K562 (cell line): ENCODE results near the gene LY6G5B. TPM values are rescaled to one million over a fixed set of nuclear protein-coding genes. Genes with fewer than 3 reads are reported as not detected.

Source experiments
- C11orf30 ChIP-seq: fragments of 450-650 bp; IDR thresholded peaks from 2 replicates; pipeline ENCODE4 v1.6.1; 2016; ENCODE audit warnings: low read depth, mild to moderate bottlenecking
- CCNT2 ChIP-seq: IDR thresholded peaks from 2 replicates; pipeline ENCODE4 v1.6.1; 2011; ENCODE audit warnings: borderline replicate concordance, low read depth, mild to moderate bottlenecking, moderate library complexity, mixed read lengths, low read length; ENCODE audit not compliant: insufficient read length; ENCODE audit errors: extremely low read depth
- ELK3 ChIP-seq: fragments of 450-650 bp; formaldehyde crosslinking; IDR thresholded peaks from 2 replicates; pipeline ENCODE4 v1.4.0; 2020; ENCODE audit warnings: mild to moderate bottlenecking
- EP400 ChIP-seq: fragments of 450-650 bp; IDR thresholded peaks from 2 replicates; pipeline ENCODE4 v1.6.1; 2017; ENCODE audit warnings: antibody characterized with exemption, mild to moderate bottlenecking, moderate library complexity
- ETV5 ChIP-seq: sonication (generic); formaldehyde crosslinking; IDR thresholded peaks from 2 replicates; pipeline ENCODE4 v1.4.0; 2020; ENCODE audit warnings: low read depth, mild to moderate bottlenecking, missing genetic modification reagents
- GATAD2A ChIP-seq: fragments of 450-650 bp; IDR thresholded peaks from 2 replicates; pipeline ENCODE4 v1.6.1; 2017
- HDAC3 ChIP-seq: fragments of 450-650 bp; IDR thresholded peaks from 2 replicates; pipeline ENCODE4 v1.6.1; 2018; ENCODE audit warnings: borderline replicate concordance, mild to moderate bottlenecking, moderate library complexity; ENCODE audit not compliant: partially characterized antibody
- JUNB ChIP-seq: fragments of 450-650 bp; formaldehyde crosslinking; conservative IDR thresholded peaks from 2 replicates; pipeline ENCODE4 v1.4.0; 2020; ENCODE audit warnings: mild to moderate bottlenecking
- JUND ChIP-seq, 2 experiments: IDR thresholded peaks; 2 replicates in 1 of 2; 3 replicates in 1 of 2; pipeline ENCODE4 v1.6.1; 2011; ENCODE audit warnings: borderline replicate concordance in 2 of 2, low read depth in 2 of 2, low read length in 2 of 2, improper control_type of control experiment in 1 of 2, missing biosample characterization in 1 of 2, missing genetic modification characterization in 1 of 2, missing genetic modification reagents in 1 of 2
- KLF1 ChIP-seq: fragments of 450-650 bp; IDR thresholded peaks from 2 replicates; pipeline ENCODE4 v1.6.1; 2016; ENCODE audit warnings: missing genetic modification characterization, missing compliant biosample characterization
- LCOR ChIP-seq: sonication (generic); formaldehyde crosslinking; IDR thresholded peaks from 2 replicates; pipeline ENCODE4 v1.8.0; 2022; ENCODE audit warnings: mild to moderate bottlenecking, missing genetic modification reagents
- MAX ChIP-seq: sonication (generic); formaldehyde crosslinking; IDR thresholded peaks from 2 replicates; pipeline ENCODE4 v1.9.0; 2022; ENCODE audit warnings: mild to moderate bottlenecking, missing genetic modification reagents
- MTF1 ChIP-seq: fragments of 250-450 bp; sonication (Bioruptor Pico); IDR thresholded peaks from 2 replicates; pipeline ENCODE4 v1.9.0; 2021; ENCODE audit warnings: moderate library complexity, mild to moderate bottlenecking, inconsistent platforms, borderline replicate concordance
- NFE2L1 ChIP-seq: fragments of 450-650 bp; IDR thresholded peaks from 2 replicates; pipeline ENCODE4 v1.6.1; 2016; ENCODE audit warnings: missing genetic modification characterization, low read depth, mild to moderate bottlenecking, missing compliant biosample characterization, moderate library complexity, borderline replicate concordance
- POLR2AphosphoS2 ChIP-seq: IDR thresholded peaks from 2 replicates; pipeline ENCODE4 v1.6.1; 2012; ENCODE audit warnings: low read length, improper control_type of control experiment
- RBM15 ChIP-seq: fragments of 200-400 bp; formaldehyde crosslinking; IDR thresholded peaks from 2 replicates; pipeline ENCODE4 v1.6.1; 2018; ENCODE audit warnings: mild to moderate bottlenecking, low read length, moderate library complexity; ENCODE audit not compliant: insufficient read depth
- RUNX1 ChIP-seq: sonication (generic); IDR thresholded peaks from 2 replicates; pipeline ENCODE4 v1.6.1; 2016; ENCODE audit warnings: antibody characterized with exemption, low read depth
- SAP30 ChIP-seq: fragments of 200-600 bp; sonication (generic); IDR thresholded peaks from 2 replicates; pipeline ENCODE4 v1.6.1; 2012; ENCODE audit warnings: borderline replicate concordance, low read depth, mild to moderate bottlenecking, moderate library complexity, low read length, control low read depth, inconsistent platforms; ENCODE audit not compliant: insufficient read depth, poor library complexity, severe bottlenecking
- SMC3 ChIP-seq: conservative IDR thresholded peaks from 2 replicates; pipeline ENCODE4 v1.6.1; 2011; ENCODE audit warnings: low read depth, low read length, improper control_type of control experiment; ENCODE audit not compliant: insufficient read depth
- TCFL5 ChIP-seq: fragments of 250-450 bp; sonication (Bioruptor Pico); conservative IDR thresholded peaks from 2 replicates; pipeline ENCODE4 v1.6.1; 2021; ENCODE audit warnings: mild to moderate bottlenecking, moderate library complexity, matching md5 sums
- ZNF140 ChIP-seq: fragments of 250-450 bp; sonication (Bioruptor Pico); IDR thresholded peaks from 2 replicates; pipeline ENCODE4 v1.8.0; 2021; ENCODE audit warnings: moderate library complexity, mild to moderate bottlenecking, inconsistent platforms
- ZNF184 ChIP-seq: sonication (generic); formaldehyde crosslinking; IDR thresholded peaks from 2 replicates; pipeline ENCODE4 v1.5.0; 2020; ENCODE audit warnings: missing genetic modification reagents
- ZNF644 ChIP-seq: fragments of 200-800 bp; sonication (Bioruptor generic); IDR thresholded peaks from 2 replicates; pipeline ENCODE4 v1.6.1; 2016; ENCODE audit warnings: low read depth, missing genetic modification characterization, missing compliant biosample characterization
- ZNF740 ChIP-seq, 3 experiments: fragments of 200-800 bp in 1 of 3; sonication (Bioruptor generic) in 1 of 3; sonication (generic) in 1 of 3; formaldehyde crosslinking in 1 of 3; IDR thresholded peaks; 2 replicates each; pipeline versions ENCODE4 v1.6.1 to v1.8.0; 2016 to 2022; ENCODE audit warnings: mild to moderate bottlenecking in 2 of 3, missing compliant biosample characterization in 2 of 3, missing genetic modification characterization in 2 of 3, missing genetic modification reagents in 1 of 3
- ZNF764 ChIP-seq: fragments of 250-450 bp; sonication (Bioruptor Pico); IDR thresholded peaks from 2 replicates; pipeline ENCODE4 v1.4.0; 2020; ENCODE audit warnings: low read depth, mild to moderate bottlenecking, moderate library complexity
- ZNF778 ChIP-seq: fragments of 450-650 bp; formaldehyde crosslinking; IDR thresholded peaks from 2 replicates; pipeline ENCODE4 v1.4.0; 2020; ENCODE audit warnings: mild to moderate bottlenecking, moderate library complexity
- polyA plus RNA-seq, 8 experiments: library from polyadenylated mRNA; depleted of rRNA in 4 of 8; stranded (reverse) in 5 of 8; unstranded in 3 of 8; fragments of >200 nt; fragmentation: Nextera tagmentation in 2 of 8; fragmentation: Illumina TruSeq in 1 of 8; extraction: Ambion mirVana in 2 of 8; extraction: Trizol in 1 of 8; gene quantifications; 2 replicates each; pipeline versions ENCODE4 v1.2.1 to v1.2.3, GENCODE V29; 2011 to 2014; ENCODE audit warnings: inconsistent platforms in 1 of 8, missing spikeins in 1 of 8
- total RNA-seq, 7 experiments: library from RNA; depleted of rRNA in 6 of 7; stranded (reverse); fragments of >200 nt in 6 of 7; fragmentation: Illumina TruSeq in 2 of 7; extraction: Trizol in 2 of 7; gene quantifications; 2 replicates each; pipeline versions ENCODE4 v1.2.1 to v1.2.3, GENCODE V29; 2011 to 2021; ENCODE audit warnings: low replicate concordance in 1 of 7

Gene LY6G5B
- total and polyA plus RNA-seq, 9 of the 15 experiments (the other 6 are each of a cell fraction or from before 2014, with no cell fraction given): 6.0 to 27.0 (median 7.5) TPM

GRCh38 chr6:31620586-31621319 is 49.0 kb upstream of the LY6G5B start, which contains the start of gene PRRC2A (continued):
- TF ChIP-seq TCFL5 (CRISPR knock-in tag): no peak
- no peak for TF ChIP-seq RUNX1
- 0 out of 2 replicates have a peak, but pooled peaks have one; percentile 7 for TF ChIP-seq SMC3
- no peak for TF ChIP-seq POLR2AphosphoS2
- TF ChIP-seq JUNB (CRISPR knock-in tag): no peak
- TF ChIP-seq JUND (IDR thresholded peaks at IDR 0.05; ENCODE audit: borderline replicate concordance, low read depth, low read length): no peak
- no peak for TF ChIP-seq JUND (tag; IDR thresholded peaks at IDR 0.05; ENCODE audit: borderline replicate concordance, low read depth, low read length)
- TF ChIP-seq C11orf30: no peak
- TF ChIP-seq NFE2L1 (tag): no peak
- TF ChIP-seq MTF1 (CRISPR knock-in tag): 0 out of 2 replicates have a peak, but pooled peaks have one; percentile 14
- TF ChIP-seq LCOR (CRISPR knock-in tag): no peak
- no peak for TF ChIP-seq ZNF778 (CRISPR knock-in tag)
- TF ChIP-seq HDAC3: peak; percentile 30
- TF ChIP-seq MAX (CRISPR knock-in tag): peak; percentile 74
- TF ChIP-seq EP400: peak; percentile 99
- TF ChIP-seq ZNF764 (CRISPR knock-in tag): no peak
- TF ChIP-seq CCNT2: peak; percentile 11
- TF ChIP-seq SAP30: peak; percentile 66
- peak; percentile 29; the same call in 1 of the 2 replicates for TF ChIP-seq ZNF644 (tag)
- TF ChIP-seq GATAD2A: peak; percentile 97
- no peak for TF ChIP-seq ZNF140 (CRISPR knock-in tag)
- peak; percentile 72; the same call in 1 of the 2 replicates for TF ChIP-seq ZNF740 (CRISPR knock-in tag; IDR thresholded peaks at IDR 0.05)
- TF ChIP-seq ZNF740 (tag; IDR thresholded peaks at IDR 0.05): peak in 1 of 2 experiments; percentile 49; a peak in 2 of 4 replicates
- 0 out of 2 replicates have a peak, but pooled peaks have one; percentile 61 for TF ChIP-seq ETV5 (CRISPR knock-in tag)
- no peak for TF ChIP-seq ZNF184 (CRISPR knock-in tag)
- no peak for TF ChIP-seq ELK3
- no peak for TF ChIP-seq KLF1 (tag)
- no peak for TF ChIP-seq RBM15
